Measurements from ENCODE around the gene PLEK2. TPM values are rescaled to one million over a fixed set of nuclear protein-coding genes. Genes with fewer than 3 reads are reported as not detected.
A peak's percentile ranks its signal among the peaks of the same experiment; 100 is the strongest.

The PLEK2 gene
- total and polyA plus RNA-seq, 2 donors (not counting 1 experiment from before 2014, with no cell fraction given), result 0.17 to 1.1 TPM

DNA sequence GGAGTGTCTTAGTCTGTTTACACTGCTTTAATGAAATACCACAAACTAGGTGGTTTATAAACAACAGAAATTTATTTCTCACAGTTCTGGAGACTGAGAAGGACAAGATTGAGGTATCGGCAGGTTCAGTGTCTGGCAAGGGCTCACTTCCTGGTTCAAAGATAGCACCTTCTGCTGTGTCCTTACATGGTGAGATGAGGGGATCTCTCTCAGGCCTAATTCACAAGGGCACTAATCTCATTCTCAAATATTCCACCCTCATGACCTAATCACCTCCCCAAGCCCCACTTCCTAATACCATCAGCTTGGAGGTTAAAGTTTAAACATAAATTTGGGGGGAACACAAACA, 35.0 kb upstream of the PLEK2 start:
- Histone ChIP-seq H4K20me1 (ENCODE audit: control insufficient read depth, extremely low read depth, insufficient read depth, low read length) (no peaks in the 10 kb centered on the region), H3K4me1 (ENCODE audit: control insufficient read depth, extremely low read depth, insufficient read depth, low read length) (no peaks in the 10 kb centered on the region), H3K4me3 (replicated peaks in 1 of 4; ENCODE audit: control extremely low read depth in 1 of 4, insufficient read depth in 1 of 4, low read depth in 3 of 4, low read length in 4 of 4) (no peak overlapping the region), H3K4me2 (ENCODE audit: extremely low read depth, insufficient read depth, low read length) (no peak overlapping the region), H3K9ac (ENCODE audit: insufficient read depth, low read length) (no peak overlapping the region), H3K27me3 (ENCODE audit: control insufficient read depth, insufficient read depth, low read length) (peaks cover 2% of the 10 kb centered on the region), H2AFZ (ENCODE audit: low read length) (no peak overlapping the region), H3K36me3 (ENCODE audit: control insufficient read depth, insufficient read depth, low read length) (no peaks in the 10 kb centered on the region), H3K9me3 (ENCODE audit: control insufficient read depth, insufficient read depth, low read depth, low read length) (no peaks in the 10 kb centered on the region), H3K27ac (ENCODE audit: insufficient read depth, low read length) (no peak overlapping the region), H3K79me2 (ENCODE audit: control insufficient read depth, insufficient read depth, low read length) (no peaks in the 10 kb centered on the region)
- TF ChIP-seq EZH2 (IDR thresholded peaks at IDR 0.05; ENCODE audit: low read length, missing control alignments), result no peak
- TF ChIP-seq, protein P1, sequence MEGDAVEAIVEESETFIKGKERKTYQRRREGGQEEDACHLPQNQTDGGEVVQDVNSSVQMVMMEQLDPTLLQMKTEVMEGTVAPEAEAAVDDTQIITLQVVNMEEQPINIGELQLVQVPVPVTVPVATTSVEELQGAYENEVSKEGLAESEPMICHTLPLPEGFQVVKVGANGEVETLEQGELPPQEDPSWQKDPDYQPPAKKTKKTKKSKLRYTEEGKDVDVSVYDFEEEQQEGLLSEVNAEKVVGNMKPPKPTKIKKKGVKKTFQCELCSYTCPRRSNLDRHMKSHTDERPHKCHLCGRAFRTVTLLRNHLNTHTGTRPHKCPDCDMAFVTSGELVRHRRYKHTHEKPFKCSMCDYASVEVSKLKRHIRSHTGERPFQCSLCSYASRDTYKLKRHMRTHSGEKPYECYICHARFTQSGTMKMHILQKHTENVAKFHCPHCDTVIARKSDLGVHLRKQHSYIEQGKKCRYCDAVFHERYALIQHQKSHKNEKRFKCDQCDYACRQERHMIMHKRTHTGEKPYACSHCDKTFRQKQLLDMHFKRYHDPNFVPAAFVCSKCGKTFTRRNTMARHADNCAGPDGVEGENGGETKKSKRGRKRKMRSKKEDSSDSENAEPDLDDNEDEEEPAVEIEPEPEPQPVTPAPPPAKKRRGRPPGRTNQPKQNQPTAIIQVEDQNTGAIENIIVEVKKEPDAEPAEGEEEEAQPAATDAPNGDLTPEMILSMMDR (conservative IDR thresholded peaks at IDR 0.05 in 1 of 2, IDR thresholded peaks at IDR 0.05 in 1 of 2; ENCODE audit: low read depth in 1 of 2, low read length in 2 of 2), result no peak
- no peak for DNase-seq (ENCODE audit: low read depth in 2 of 2)

GRCh38 chr14:67446371-67447032, 34.5 kb upstream of the PLEK2 start:
- TF ChIP-seq, protein P1 (conservative IDR thresholded peaks at IDR 0.05 in 1 of 2, IDR thresholded peaks at IDR 0.05 in 1 of 2; ENCODE audit: low read depth in 1 of 2, low read length in 2 of 2), result no peak
- no peak for TF ChIP-seq EZH2 (IDR thresholded peaks at IDR 0.05; ENCODE audit: low read length, missing control alignments)
- no peak overlapping the region for H3K27ac ChIP-seq (ENCODE audit: insufficient read depth, low read length)
- H3K9me3 ChIP-seq (ENCODE audit: control insufficient read depth, insufficient read depth, low read depth, low read length), result no peaks in the 10 kb centered on the region
- no peaks in the 10 kb centered on the region for H3K36me3 ChIP-seq (ENCODE audit: control insufficient read depth, insufficient read depth, low read length)
- DNase-seq (ENCODE audit: low read depth in 2 of 2), result peak in 1 of 2 donors; percentile 9
- H3K27me3 ChIP-seq (ENCODE audit: control insufficient read depth, insufficient read depth, low read length), result peaks cover 2% of the 10 kb centered on the region
- no peak overlapping the region for H3K9ac ChIP-seq (ENCODE audit: insufficient read depth, low read length)
- no peaks in the 10 kb centered on the region for H4K20me1 ChIP-seq (ENCODE audit: control insufficient read depth, extremely low read depth, insufficient read depth, low read length)
- no peak overlapping the region for H3K4me2 ChIP-seq (ENCODE audit: extremely low read depth, insufficient read depth, low read length)
- H2AFZ ChIP-seq (ENCODE audit: low read length), result no peak overlapping the region
- H3K79me2 ChIP-seq (ENCODE audit: control insufficient read depth, insufficient read depth, low read length), result no peaks in the 10 kb centered on the region
- H3K4me1 ChIP-seq (ENCODE audit: control insufficient read depth, extremely low read depth, insufficient read depth, low read length), result no peaks in the 10 kb centered on the region
- no peak overlapping the region for H3K4me3 ChIP-seq (replicated peaks in 1 of 4; ENCODE audit: control extremely low read depth in 1 of 4, insufficient read depth in 1 of 4, low read depth in 3 of 4, low read length in 4 of 4)

- TF ChIP-seq, protein P1 (conservative IDR thresholded peaks at IDR 0.05 in 1 of 2, IDR thresholded peaks at IDR 0.05 in 1 of 2; ENCODE audit: low read depth in 1 of 2, low read length in 2 of 2), result no peak
- no peak for TF ChIP-seq EZH2 (IDR thresholded peaks at IDR 0.05; ENCODE audit: low read length, missing control alignments)
- no peaks in the 10 kb centered on the region for H3K4me1 ChIP-seq (ENCODE audit: control insufficient read depth, extremely low read depth, insufficient read depth, low read length)
Measured at GRCh38 chr14:67444395-67444794, 32.4 kb upstream of the PLEK2 start.

More at GRCh38 chr14:67444395-67444794, 32.4 kb upstream of the PLEK2 start:
- Histone ChIP-seq H3K79me2 (ENCODE audit: control insufficient read depth, insufficient read depth, low read length) (no peaks in the 10 kb centered on the region), H2AFZ (ENCODE audit: low read length) (no peak overlapping the region), H3K9me3 (ENCODE audit: control insufficient read depth, insufficient read depth, low read depth, low read length) (no peaks in the 10 kb centered on the region), H3K4me2 (ENCODE audit: extremely low read depth, insufficient read depth, low read length) (no peak overlapping the region), H4K20me1 (ENCODE audit: control insufficient read depth, extremely low read depth, insufficient read depth, low read length) (no peaks in the 10 kb centered on the region), H3K9ac (ENCODE audit: insufficient read depth, low read length) (no peak overlapping the region), H3K4me3 (replicated peaks in 1 of 4; ENCODE audit: control extremely low read depth in 1 of 4, insufficient read depth in 1 of 4, low read depth in 3 of 4, low read length in 4 of 4) (no peak overlapping the region), H3K27me3 (ENCODE audit: control insufficient read depth, insufficient read depth, low read length) (peaks cover 6% of the 10 kb centered on the region), H3K36me3 (ENCODE audit: control insufficient read depth, insufficient read depth, low read length) (no peaks in the 10 kb centered on the region), H3K27ac (ENCODE audit: insufficient read depth, low read length) (no peak overlapping the region)
- DNase-seq (ENCODE audit: low read depth in 2 of 2), result no peak

Data from fibroblast of lung (primary cell).